Activated T-cell treated with anti-CD3 and anti-CD28 coated beads, Interleukin-2, amount 50 U/mL, for 24 hours (primary cell): ENCODE results near the gene MAN1B1.

Source experiments
- DNase-seq: peaks from one replicate; pipeline ENCODE4 v3.0.0-alpha.2; 2020
- H3K27ac Mint-ChIP-seq: 2 replicates; pipeline ENCODE4 v1.8.0; 2020; ENCODE audit warnings: mild to moderate bottlenecking, mixed read lengths
- H3K27me3 Mint-ChIP-seq: 2 replicates; pipeline ENCODE4 v1.8.0; 2020; ENCODE audit warnings: mixed read lengths
- H3K36me3 Mint-ChIP-seq: 2 replicates; pipeline ENCODE4 v1.8.0; 2020; ENCODE audit warnings: low read depth, mixed read lengths
- H3K4me1 Mint-ChIP-seq: 2 replicates; pipeline ENCODE4 v1.8.0; 2020; ENCODE audit warnings: low read depth, mixed read lengths
- H3K4me3 Mint-ChIP-seq: 2 replicates; pipeline ENCODE4 v1.8.0; 2020; ENCODE audit warnings: mild to moderate bottlenecking, moderate library complexity, mixed read lengths
- H3K9me3 Mint-ChIP-seq: 2 replicates; pipeline ENCODE4 v1.8.0; 2020; ENCODE audit warnings: mixed read lengths

MAN1B1 gene

DNA sequence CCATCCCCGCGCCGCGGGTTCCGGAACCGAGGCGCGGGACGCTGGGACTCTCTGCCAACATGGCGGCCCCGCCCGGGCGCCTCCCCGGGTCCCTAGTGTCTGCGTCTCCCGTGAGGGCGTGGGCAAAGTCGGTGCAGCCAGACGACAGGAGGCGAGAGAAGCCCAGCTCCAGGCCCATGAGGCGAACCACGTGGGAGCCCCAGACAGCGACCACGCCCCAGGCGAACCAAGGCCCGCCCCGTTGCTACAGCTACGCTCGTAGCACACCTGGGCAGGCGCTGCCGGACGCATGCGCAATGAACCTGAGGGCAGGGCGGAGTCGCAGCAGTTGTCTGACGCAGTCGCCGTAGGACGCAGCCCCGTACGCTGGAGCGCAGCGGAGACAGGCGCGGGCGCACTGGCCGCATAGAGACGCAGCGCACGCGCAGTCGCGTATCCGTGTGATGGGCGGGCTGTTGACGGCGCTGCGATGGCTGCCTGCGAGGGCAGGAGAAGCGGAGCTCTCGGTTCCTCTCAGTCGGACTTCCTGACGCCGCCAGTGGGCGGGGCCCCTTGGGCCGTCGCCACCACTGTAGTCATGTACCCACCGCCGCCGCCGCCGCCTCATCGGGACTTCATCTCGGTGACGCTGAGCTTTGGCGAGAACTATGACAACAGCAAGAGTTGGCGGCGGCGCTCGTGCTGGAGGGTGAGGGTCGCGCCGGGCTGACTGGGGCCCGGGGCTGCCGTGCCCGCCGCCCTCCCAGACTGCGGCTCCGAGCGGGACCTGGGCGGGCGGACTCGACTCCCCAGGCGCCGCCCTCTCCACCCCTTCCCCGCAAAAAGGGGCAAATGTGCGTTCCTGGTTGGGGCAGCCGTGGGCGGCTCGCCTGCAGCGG is at the start of gene MAN1B1:
Gene MAN1B1, plus strand, starts transcription at position 455 of the 878 bp plus-strand sequence. Its CDS starts 15 bp downstream, at position 470.
- no peaks in the 10 kb centered on the region for H3K9me3 Mint-ChIP-seq
- peak within 1 kb of the TSS; percentile 97 for H3K27ac Mint-ChIP-seq
- peaks cover 44% of the 10 kb centered on the region for H3K4me1 Mint-ChIP-seq
- peaks cover 59% of the 10 kb centered on the region for H3K36me3 Mint-ChIP-seq
- H3K27me3 Mint-ChIP-seq = no peaks in the 10 kb centered on the region
- peak; percentile 99 for DNase-seq
- H3K4me3 Mint-ChIP-seq = peak within 1 kb of the TSS; percentile 87

DNA sequence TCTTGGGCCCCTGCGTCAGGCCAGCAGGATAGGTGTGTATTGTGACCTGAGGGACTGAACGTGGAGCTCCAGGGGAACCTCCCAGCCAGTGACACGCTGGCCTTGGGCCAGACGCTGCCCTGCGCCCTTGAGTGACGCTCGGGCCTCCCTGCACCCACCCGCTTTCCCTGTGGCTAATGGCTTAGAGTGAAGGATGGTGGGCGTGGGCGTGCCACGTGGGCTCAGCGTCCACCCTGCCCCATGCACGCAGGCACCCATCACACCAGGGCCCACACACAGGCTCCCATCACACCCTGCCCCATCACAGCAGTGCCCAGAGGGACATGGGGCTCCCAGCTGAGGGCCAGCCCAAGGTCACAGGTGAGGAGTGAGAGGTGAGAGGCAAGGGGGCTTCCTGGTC is 49.8 kb upstream of the MAN1B1 start:
- Mint-ChIP-seq H3K4me3 (no peak overlapping the region), H3K27ac (no peak overlapping the region), H3K4me1 (peaks cover 23% of the 10 kb centered on the region), H3K27me3 (no peaks in the 10 kb centered on the region), H3K9me3 (no peaks in the 10 kb centered on the region), H3K36me3 (peaks cover 2% of the 10 kb centered on the region)
- no peak for DNase-seq

DNA sequence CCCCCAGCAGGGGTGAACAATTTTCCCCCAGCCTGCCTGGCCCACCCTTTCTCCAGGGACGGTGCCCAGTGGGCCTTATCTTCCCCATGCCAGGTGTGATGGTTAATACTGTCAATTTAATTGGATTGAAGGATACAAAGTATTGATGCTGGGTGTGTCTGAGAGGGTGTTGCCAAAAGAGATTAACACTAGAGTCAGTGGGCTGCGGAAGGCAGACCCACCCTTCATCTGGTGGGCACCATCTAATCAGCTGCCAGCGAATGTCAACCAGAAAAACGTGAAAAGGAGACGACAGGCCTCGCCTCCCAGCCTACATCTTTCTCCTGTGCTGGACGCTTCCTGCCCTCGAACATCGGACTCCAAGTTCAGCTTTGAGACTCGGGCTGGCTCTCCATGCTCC is 49.3 kb upstream of the MAN1B1 start:
- no peak overlapping the region for H3K4me3 Mint-ChIP-seq
- no peaks in the 10 kb centered on the region for H3K9me3 Mint-ChIP-seq
- H3K27ac Mint-ChIP-seq = no peak overlapping the region
- DNase-seq = no peak
- H3K36me3 Mint-ChIP-seq = peaks cover 2% of the 10 kb centered on the region
- peaks cover 20% of the 10 kb centered on the region for H3K4me1 Mint-ChIP-seq
- no peaks in the 10 kb centered on the region for H3K27me3 Mint-ChIP-seq

DNA sequence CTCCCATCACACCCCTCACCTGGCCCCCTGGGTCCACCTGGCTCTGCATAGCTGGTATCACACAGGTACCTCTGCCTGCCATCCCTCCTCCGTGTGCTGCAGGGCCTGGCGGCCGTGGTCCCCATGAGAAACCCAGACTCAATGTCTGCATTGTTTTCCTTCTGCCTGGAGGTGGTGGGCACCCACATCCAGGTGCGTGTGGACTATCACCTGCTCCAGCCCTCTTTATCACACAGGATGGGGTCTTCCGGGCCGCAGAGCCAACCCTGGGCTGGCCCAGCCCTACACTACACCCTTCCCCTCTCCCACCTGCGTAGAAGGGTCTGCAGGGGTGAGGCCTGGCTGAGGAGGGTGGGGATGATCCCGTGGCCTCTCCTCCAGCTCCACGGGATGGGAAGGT is 47.9 kb upstream of the MAN1B1 start:
- Mint-ChIP-seq H3K4me1 (peaks cover 12% of the 10 kb centered on the region), H3K27ac (no peak overlapping the region), H3K9me3 (no peaks in the 10 kb centered on the region), H3K4me3 (no peak overlapping the region), H3K27me3 (peaks cover 8% of the 10 kb centered on the region), H3K36me3 (peaks cover 2% of the 10 kb centered on the region)
- DNase-seq = no peak

DNA sequence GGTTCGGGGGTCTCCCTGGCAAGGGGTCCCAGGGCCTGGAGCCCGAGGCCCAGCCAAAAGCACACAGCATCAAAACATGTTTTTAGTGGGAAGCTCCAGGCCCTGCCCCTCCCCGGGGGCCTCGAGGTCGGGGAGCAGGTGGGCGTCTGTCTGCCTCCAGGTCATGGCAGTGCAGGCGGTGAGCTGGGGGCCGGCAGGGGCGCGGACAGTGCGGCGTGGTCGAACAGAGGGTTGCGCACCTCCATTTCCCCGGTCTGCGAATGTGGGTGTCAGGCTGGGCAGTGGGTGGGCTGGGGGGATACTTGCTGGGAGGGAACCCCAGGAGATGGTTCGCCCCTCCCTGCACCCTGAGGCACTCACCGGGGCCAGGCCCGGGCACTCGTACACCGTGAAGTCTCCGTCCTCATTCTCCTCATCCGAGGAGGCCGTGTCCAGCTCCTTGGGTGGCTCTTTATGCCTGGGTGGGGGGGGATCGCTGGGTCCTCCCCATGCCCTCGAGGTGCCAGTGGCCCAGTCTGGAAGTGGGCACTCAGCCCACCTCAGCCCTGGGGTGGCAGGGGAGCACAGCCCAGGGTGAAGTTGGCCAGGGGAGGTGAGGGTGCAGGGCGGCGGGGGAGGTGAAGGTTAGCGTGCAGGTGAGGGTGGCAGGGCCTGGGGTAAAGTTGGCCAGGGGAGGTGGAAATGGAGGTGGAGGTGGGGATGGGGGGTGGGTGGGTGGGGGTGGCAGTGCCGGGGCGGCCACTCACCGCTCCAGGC is 47.0 kb upstream of the MAN1B1 start:
- no peak overlapping the region for H3K27ac Mint-ChIP-seq
- H3K27me3 Mint-ChIP-seq = peaks cover 16% of the 10 kb centered on the region
- DNase-seq = no peak
- no peak overlapping the region for H3K4me3 Mint-ChIP-seq
- no peaks in the 10 kb centered on the region for H3K9me3 Mint-ChIP-seq
- peaks cover 2% of the 10 kb centered on the region for H3K36me3 Mint-ChIP-seq
- peaks cover 14% of the 10 kb centered on the region for H3K4me1 Mint-ChIP-seq

DNA sequence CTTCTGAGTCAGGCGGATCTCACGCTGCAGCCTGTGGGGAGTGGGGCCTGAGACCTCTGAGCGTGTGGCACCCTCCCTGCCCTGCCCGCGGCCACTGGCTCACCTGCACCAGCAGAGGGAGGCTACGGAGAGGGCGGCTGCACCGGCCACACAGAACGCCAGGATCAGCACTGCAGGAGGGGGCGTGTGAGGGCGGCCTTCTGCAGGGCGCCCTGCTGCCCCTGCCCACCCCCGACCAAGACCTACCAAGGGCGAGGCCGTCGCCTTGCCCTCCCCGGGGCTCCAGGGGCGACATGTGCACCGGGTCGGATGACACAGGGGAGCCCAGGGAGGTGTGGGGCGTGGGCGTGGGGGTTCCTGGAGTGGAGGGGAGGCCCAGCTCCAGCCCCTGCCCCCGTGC is 46.2 kb upstream of the MAN1B1 start:
- Mint-ChIP-seq H3K9me3 (no peaks in the 10 kb centered on the region), H3K4me1 (peaks cover 15% of the 10 kb centered on the region), H3K4me3 (no peak overlapping the region), H3K27ac (no peak overlapping the region), H3K36me3 (peaks cover 2% of the 10 kb centered on the region), H3K27me3 (peaks cover 22% of the 10 kb centered on the region)
- no peak for DNase-seq

DNA sequence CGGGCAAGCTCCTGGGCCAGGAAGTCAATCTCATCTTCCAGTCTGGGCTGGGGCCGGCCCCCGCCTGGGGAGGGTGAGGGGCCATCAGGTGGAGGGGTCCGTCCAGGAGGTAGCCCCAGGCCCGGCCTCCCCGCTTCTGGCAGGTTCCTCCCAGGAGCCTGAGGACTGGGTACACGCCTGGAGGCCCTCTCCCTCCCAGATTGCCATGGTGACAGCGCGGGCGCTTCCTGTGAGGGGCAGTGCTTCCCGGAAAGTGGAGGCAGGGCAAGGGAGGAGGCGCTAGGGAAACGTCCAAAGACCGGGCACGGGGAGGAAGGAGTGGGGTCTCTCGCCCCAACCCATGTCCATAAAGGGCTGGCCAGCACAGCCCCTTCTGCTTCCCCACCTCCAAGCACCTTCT is 45.7 kb upstream of the MAN1B1 start:
- DNase-seq = no peak
- Mint-ChIP-seq H3K27ac (no peak overlapping the region), H3K9me3 (no peaks in the 10 kb centered on the region), H3K36me3 (peaks cover 2% of the 10 kb centered on the region), H3K27me3 (peaks cover 22% of the 10 kb centered on the region), H3K4me1 (peaks cover 15% of the 10 kb centered on the region), H3K4me3 (no peak overlapping the region)

DNA sequence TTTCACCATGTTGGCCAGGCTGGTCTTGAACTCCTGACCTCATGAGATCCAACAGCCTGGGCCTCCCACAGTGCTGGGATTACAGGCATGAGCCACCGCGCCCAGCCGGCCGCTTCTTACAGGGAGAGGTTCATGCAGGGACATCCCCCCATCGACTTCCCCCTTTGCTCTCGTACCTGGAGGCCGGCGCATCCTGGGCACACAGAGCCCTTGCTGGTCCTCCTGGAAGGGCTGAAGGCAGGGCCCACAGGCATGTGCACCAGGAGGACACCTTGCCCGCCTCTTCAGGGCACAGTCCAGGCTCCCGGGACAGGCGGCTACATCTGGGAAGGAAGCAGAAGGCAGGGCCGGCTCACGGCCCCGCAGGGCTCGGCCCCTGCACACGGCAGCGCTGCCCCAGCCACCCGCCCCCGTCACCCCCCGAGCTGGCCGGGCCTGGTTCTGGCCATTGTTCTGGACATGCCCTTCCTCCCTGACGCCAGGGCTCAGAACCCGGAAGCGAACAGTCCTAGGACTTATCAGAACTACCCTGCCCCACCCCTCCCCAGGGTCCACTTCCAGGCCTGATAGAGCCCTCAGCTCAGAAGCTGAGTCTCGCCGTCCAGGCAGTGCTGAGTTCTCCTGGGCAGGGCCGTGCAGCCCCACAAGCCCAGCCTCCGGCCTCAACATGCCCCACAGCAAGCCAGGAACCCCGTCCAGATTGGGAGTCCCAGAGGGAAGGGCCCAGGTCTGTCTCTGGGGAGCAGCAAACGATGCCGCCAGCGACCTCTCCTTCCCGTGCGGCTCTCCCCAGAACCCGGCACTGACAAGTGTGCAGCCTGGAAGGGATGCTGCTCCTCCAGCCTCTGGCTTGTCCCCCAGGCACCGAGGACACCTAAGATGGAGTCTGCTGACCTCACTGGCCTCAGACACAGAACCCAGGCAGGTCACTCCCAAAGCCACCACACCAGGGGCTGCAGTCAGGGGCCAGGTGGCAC is 43.7 kb upstream of the MAN1B1 start:
- H3K4me1 Mint-ChIP-seq = peaks cover 18% of the 10 kb centered on the region
- DNase-seq = no peak
- peaks cover 2% of the 10 kb centered on the region for H3K36me3 Mint-ChIP-seq
- no peaks in the 10 kb centered on the region for H3K9me3 Mint-ChIP-seq
- H3K27me3 Mint-ChIP-seq = peaks cover 38% of the 10 kb centered on the region
- H3K4me3 Mint-ChIP-seq = no peak overlapping the region
- H3K27ac Mint-ChIP-seq = no peak overlapping the region

DNA sequence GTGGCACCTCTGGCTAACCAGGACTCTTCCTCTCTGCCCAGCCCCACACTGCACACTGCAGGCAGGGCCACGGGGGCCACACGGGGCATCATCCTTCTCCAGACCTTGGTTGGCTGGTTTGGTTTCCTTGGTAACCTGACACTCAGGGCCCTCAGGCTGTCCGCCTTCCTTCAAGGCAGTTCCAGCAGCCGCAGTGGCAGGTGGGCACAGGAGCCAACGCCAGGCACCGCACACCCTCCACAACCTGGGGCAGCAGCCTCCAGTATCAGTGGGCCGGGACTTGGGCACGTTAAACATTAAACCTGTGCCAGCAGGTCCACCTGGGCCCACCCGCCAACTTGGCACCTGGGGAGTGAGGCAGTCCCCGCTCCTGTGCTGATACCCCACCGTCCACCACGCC is 42.7 kb upstream of the MAN1B1 start:
- no peaks in the 10 kb centered on the region for H3K9me3 Mint-ChIP-seq
- H3K27ac Mint-ChIP-seq = no peak overlapping the region
- H3K4me1 Mint-ChIP-seq = peaks cover 18% of the 10 kb centered on the region
- no peaks in the 10 kb centered on the region for H3K36me3 Mint-ChIP-seq
- H3K4me3 Mint-ChIP-seq = no peak overlapping the region
- no peak for DNase-seq
- peaks cover 43% of the 10 kb centered on the region for H3K27me3 Mint-ChIP-seq

DNA sequence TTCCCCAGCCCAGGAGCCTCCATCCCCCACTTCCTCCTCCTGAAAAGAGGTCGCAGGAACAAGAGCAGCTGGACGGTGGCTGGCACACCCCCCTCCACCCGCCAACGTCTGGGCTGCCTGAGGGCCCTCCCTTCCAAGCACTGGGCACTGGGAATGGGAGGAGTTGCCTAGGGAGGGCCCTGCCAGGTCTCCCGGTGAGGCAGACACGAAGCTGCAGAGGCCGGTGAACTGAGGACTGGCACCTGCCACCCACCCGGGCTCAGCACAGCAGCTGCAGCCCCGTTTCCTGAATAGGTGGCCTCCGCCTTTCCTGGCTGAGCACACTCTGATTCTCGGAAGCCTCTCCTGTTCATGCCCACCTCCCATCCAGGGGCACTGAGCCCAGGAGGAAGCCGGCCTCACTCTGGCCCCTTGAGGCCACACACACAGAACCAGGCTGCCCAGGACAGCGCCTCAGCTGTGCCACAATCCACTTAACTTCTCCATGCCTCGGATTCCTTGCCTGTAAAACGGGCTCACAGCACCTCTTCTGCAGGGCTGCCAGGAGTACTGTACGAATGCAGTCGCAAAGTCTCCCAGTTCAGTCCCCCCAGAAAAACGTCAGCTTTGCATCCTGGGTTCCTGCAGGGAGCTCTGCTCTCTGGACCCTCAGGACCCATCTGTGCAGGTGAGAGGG is 42.1 kb upstream of the MAN1B1 start:
- H3K27me3 Mint-ChIP-seq = peaks cover 49% of the 10 kb centered on the region
- DNase-seq = no peak
- no peaks in the 10 kb centered on the region for H3K9me3 Mint-ChIP-seq
- no peak overlapping the region for H3K27ac Mint-ChIP-seq
- no peaks in the 10 kb centered on the region for H3K36me3 Mint-ChIP-seq
- peak overlapping the region; percentile 67 for H3K4me3 Mint-ChIP-seq
- peaks cover 21% of the 10 kb centered on the region for H3K4me1 Mint-ChIP-seq

DNA sequence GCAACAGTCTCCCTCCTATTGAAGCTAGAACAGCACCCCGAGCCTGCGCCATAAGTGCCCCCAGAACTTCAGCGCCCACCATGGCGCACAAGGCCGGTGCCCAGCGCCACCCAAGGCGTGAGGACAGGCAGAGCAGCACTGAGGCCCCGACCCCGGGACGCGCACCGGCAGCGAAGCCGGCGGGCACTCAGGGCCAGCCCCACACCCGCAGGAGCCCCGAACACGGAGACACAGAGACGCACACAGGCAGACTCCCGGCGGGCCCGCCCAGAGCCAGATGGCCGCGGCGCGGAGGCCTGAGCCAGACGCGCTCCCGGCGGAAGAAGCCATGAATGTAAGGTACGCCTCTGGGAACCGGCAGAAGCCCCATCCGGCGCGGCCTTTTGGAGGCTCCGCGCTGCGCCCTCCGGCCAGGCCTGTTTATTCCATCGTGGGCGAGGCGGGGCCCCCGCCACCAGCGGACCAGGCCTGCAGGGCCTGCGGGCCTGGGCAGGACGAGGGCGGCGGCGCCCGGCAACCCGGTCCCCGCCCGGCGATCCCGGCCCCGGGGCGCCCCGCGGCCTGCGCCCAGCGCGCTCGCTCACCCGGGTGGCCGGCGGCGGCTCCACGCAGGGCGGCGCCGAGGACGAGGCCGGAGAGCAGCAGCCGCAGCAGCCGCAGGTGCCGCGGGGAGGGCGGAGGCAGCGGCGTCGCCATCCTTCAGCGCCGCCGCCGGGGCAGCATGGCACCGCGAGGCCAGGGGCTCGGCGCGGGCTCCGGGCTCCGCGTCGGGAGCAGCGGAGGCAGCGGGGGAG is 41.3 kb upstream of the MAN1B1 start:
- H3K27ac Mint-ChIP-seq = no peak overlapping the region
- DNase-seq = peak; percentile 56
- H3K36me3 Mint-ChIP-seq = no peaks in the 10 kb centered on the region

DNA sequence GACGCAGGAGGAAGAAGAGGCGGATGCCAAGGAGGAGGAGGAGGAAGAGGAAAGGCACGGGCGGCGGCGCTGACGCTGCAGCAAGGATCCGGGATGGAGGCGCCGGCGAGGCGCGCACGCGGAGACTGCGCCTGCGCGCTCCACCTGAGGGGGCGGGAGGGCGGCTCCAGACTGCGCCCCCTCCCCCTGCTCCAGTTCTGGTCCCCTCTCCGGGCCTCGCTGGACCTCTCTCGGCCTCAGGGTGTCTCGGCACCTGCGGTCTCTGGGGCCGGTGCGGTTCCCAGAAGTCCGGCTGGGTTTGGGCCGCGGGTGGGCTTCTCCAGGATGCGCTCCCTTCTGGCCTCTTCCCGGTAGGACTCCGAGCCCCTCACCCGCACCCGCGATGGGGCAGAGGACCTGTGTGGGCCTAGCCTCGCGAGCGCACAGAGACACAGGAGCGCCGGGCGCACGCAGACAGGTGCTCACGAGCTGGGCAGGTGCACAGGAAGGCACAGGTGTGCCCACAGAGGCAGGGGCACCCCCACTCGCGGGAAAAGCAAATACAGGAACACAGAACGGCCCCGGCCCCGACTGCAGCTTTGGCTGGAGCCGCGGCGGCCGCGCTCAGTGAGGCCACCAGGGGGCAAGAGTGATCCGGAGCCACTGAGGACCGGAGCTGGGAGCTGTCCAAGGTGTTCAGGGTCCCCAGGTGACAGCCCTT is 40.5 kb upstream of the MAN1B1 start, which contains the start of gene NPDC1:
Gene NPDC1, minus strand, starts transcription at position 90 of the 700 bp plus-strand sequence. CDS start 188 bp downstream, outside the sequence.
- H3K27ac Mint-ChIP-seq = no peak within 1 kb of the TSS
- peaks cover 22% of the 10 kb centered on the region for H3K4me1 Mint-ChIP-seq
- peak within 1 kb of the TSS; percentile 67 for H3K4me3 Mint-ChIP-seq
- peak; percentile 88 for DNase-seq
- H3K36me3 Mint-ChIP-seq = no peaks in the 10 kb centered on the region
- H3K27me3 Mint-ChIP-seq = peaks cover 61% of the 10 kb centered on the region
- H3K9me3 Mint-ChIP-seq = no peaks in the 10 kb centered on the region

More for the DNA sequence above, 41.3 kb upstream of the MAN1B1 start:
- Mint-ChIP-seq H3K27me3 (peaks cover 57% of the 10 kb centered on the region), H3K9me3 (no peaks in the 10 kb centered on the region), H3K4me1 (peaks cover 22% of the 10 kb centered on the region), H3K4me3 (peak overlapping the region; percentile 67)
